Inflammatory macrophage treated with lipopolysaccharide for 1 hour (primary cell): ENCODE results near the gene LGR6.
"Not testable (repeated sequence)": the region's sequence is repeated elsewhere in the genome, so short reads cannot be mapped to it uniquely, and the experiment has no call there.

Source experiments
- DNase-seq, 2 donors: peaks; one replicate each; pipeline ENCODE4 v3.0.0-alpha.2; 2020 to 2022

LGR6 gene

GRCh38 chr1:202349206-202349928 lies 155.8 kb downstream of the LGR6 start:
- DNase-seq: peak; percentile 51 to 67

- no peak for DNase-seq
Measured at GRCh38 chr1:202351725-202352124, 158.1 kb downstream of the LGR6 start.

- not testable (repeated sequence) for DNase-seq
Measured at GRCh38 chr1:202352583-202353197, 159.1 kb downstream of the LGR6 start.

GRCh38 chr1:202355944-202356553 lies 162.4 kb downstream of the LGR6 start:
- DNase-seq: no peak

GRCh38 chr1:202357506-202357905 lies 163.9 kb downstream of the LGR6 start:
- no peak for DNase-seq

- DNase-seq: no peak
Measured at GRCh38 chr1:202361224-202361623, 167.6 kb downstream of the LGR6 start.

GRCh38 chr1:202361701-202362100 lies 168.1 kb downstream of the LGR6 start:
- no peak for DNase-seq

GRCh38 chr1:202362212-202362611 lies 168.6 kb downstream of the LGR6 start:
- no peak for DNase-seq

GRCh38 chr1:202365092-202365815 lies 171.7 kb downstream of the LGR6 start:
- DNase-seq: no peak

GRCh38 chr1:202367271-202367670 lies 173.7 kb downstream of the LGR6 start:
- no peak for DNase-seq
